IMR-90 (cell line): Measurements from ENCODE around the gene PMM2. TPM values are rescaled to one million over a fixed set of nuclear protein-coding genes. Genes with fewer than 3 reads are reported as not detected.

Experiments
- ATAC-seq: fragments of 200-7000 bp; cut with Tn5 transposase; 2 replicates; pipeline ENCODE4 v1.9.1; 2020; ENCODE audit warnings: low read depth, mild to moderate bottlenecking, moderate library complexity
- BruUV-seq: library from RNA; stranded (reverse); fragments of 400-500 nt; replicated peaks from 2 replicates; lab custom pipeline; 2021; lab: Mats Ljungman, UMichigan
- CTCF ChIA-PET: fragments of 300-600 bp; formaldehyde crosslinking; extraction: SDS; loops from one replicate; lab custom pipeline; 2021; ENCODE audit warnings: antibody characterized with exemption; lab: Yijun Ruan, JAX
- POLR2A ChIA-PET: fragments of 300-600 bp; sonication (Branson Sonifier 250); formaldehyde crosslinking; loops from one replicate; lab custom pipeline; 2022; ENCODE audit warnings: antibody characterized with exemption; ENCODE audit not compliant: unreplicated experiment; lab: Charles Lee
- DNase-seq: peaks from one replicate; pipeline ENCODE4 v3.0.0; 2013
- H2AFZ ChIP-seq: replicated peaks from 2 replicates; pipeline ENCODE3; 2013; ENCODE audit warnings: low read length, mild to moderate bottlenecking; ENCODE audit not compliant: poor library complexity
- H2AK5ac ChIP-seq: 2 replicates; pipeline ENCODE4 v1.6.1; 2013; ENCODE audit warnings: low read depth, low read length, inconsistent platforms
- H2AK9ac ChIP-seq: replicated peaks from 2 replicates; pipeline ENCODE3; 2013; ENCODE audit warnings: mild to moderate bottlenecking, low read depth, low read length, moderate library complexity; ENCODE audit not compliant: poor library complexity
- H2BK120ac ChIP-seq: 2 replicates; pipeline ENCODE4 v1.6.1; 2013; ENCODE audit warnings: low read depth, low read length, inconsistent platforms
- H2BK15ac ChIP-seq: 3 replicates; pipeline ENCODE4 v1.6.1; 2013; ENCODE audit warnings: low read depth, low read length, inconsistent platforms
- H2BK20ac ChIP-seq: 2 replicates; pipeline ENCODE4 v1.6.1; 2013; ENCODE audit warnings: low read depth, mild to moderate bottlenecking, inconsistent platforms, low read length, moderate library complexity
- H2BK5ac ChIP-seq: 2 replicates; pipeline ENCODE4 v1.6.1; 2013; ENCODE audit warnings: mild to moderate bottlenecking, low read depth, low read length, inconsistent platforms; ENCODE audit not compliant: poor library complexity, severe bottlenecking
- H3K14ac ChIP-seq: replicated peaks from 2 replicates; pipeline ENCODE4 v1.6.1; 2013; ENCODE audit warnings: low read depth, low read length, inconsistent platforms
- H3K18ac ChIP-seq: 2 replicates; pipeline ENCODE4 v1.6.1; 2013; ENCODE audit warnings: low read depth, low read length, control low read depth
- H3K23ac ChIP-seq: 2 replicates; pipeline ENCODE4 v1.6.1; 2013; ENCODE audit warnings: low read depth, low read length, inconsistent platforms
- H3K27ac ChIP-seq: 2 replicates; pipeline ENCODE4 v1.5.1; 2013; ENCODE audit warnings: mild to moderate bottlenecking, control low read depth, low read length; ENCODE audit not compliant: insufficient read depth
- H3K27me3 ChIP-seq: 2 replicates; pipeline ENCODE4 v1.6.1; 2013; ENCODE audit warnings: low read length; ENCODE audit not compliant: control insufficient read depth, insufficient read depth
- H3K36me3 ChIP-seq: 2 replicates; pipeline ENCODE4 v1.6.1; 2013; ENCODE audit warnings: low read length, mixed read lengths; ENCODE audit not compliant: control insufficient read depth, insufficient read depth
- H3K4ac ChIP-seq: 2 replicates; pipeline ENCODE4 v1.6.1; 2013; ENCODE audit warnings: low read depth, low read length, inconsistent platforms
- H3K4me1 ChIP-seq: 2 replicates; pipeline ENCODE4 v1.6.1; 2013; ENCODE audit warnings: low read length, mixed read lengths; ENCODE audit not compliant: control insufficient read depth, insufficient read depth
- H3K4me2 ChIP-seq: 2 replicates; pipeline ENCODE4 v1.6.1; 2013; ENCODE audit warnings: low read depth, mild to moderate bottlenecking, control low read depth, low read length, moderate library complexity
- H3K4me3 ChIP-seq: 2 replicates; pipeline ENCODE4 v1.5.1; 2013; ENCODE audit warnings: low read depth, mild to moderate bottlenecking, control low read depth, low read length, moderate library complexity; ENCODE audit not compliant: insufficient read depth
- H3K56ac ChIP-seq: 2 replicates; pipeline ENCODE4 v1.6.1; 2013; ENCODE audit warnings: low read length, inconsistent platforms; ENCODE audit not compliant: insufficient read depth; ENCODE audit errors: extremely low read depth
- H3K79me1 ChIP-seq, 2 experiments: 2 replicates each; pipeline ENCODE4 v1.6.1; 2013; ENCODE audit warnings: low read length in 2 of 2, inconsistent platforms in 1 of 2, low read depth in 1 of 2
- H3K9ac ChIP-seq: 2 replicates; pipeline ENCODE4 v1.6.1; 2013; ENCODE audit warnings: low read depth, low read length, control low read depth
- H3K9me1 ChIP-seq: 2 replicates; pipeline ENCODE4 v1.6.1; 2013; ENCODE audit warnings: low read length, inconsistent platforms; ENCODE audit not compliant: insufficient read depth
- H3K9me3 ChIP-seq: 2 replicates; pipeline ENCODE4 v1.6.1; 2013; ENCODE audit warnings: low read length; ENCODE audit not compliant: control insufficient read depth, insufficient read depth
- H4K20me1 ChIP-seq: 2 replicates; pipeline ENCODE4 v1.6.1; 2013; ENCODE audit warnings: low read length, inconsistent platforms; ENCODE audit not compliant: insufficient read depth
- H4K5ac ChIP-seq: 2 replicates; pipeline ENCODE4 v1.6.1; 2013; ENCODE audit warnings: mild to moderate bottlenecking, low read depth, low read length, control low read depth
- H4K8ac ChIP-seq, 2 experiments: 2 replicates each; pipeline ENCODE4 v1.6.1; 2013; ENCODE audit warnings: low read depth in 2 of 2, low read length in 2 of 2, control low read depth in 1 of 2, inconsistent platforms in 1 of 2
- H4K91ac ChIP-seq: 2 replicates; pipeline ENCODE4 v1.6.1; 2013; ENCODE audit warnings: low read depth, low read length, inconsistent platforms; ENCODE audit not compliant: insufficient read depth
- BHLHE40 ChIP-seq: fragments of 150-350 bp; IDR thresholded peaks from 2 replicates; pipeline ENCODE4 v1.6.1; 2016; ENCODE audit warnings: mild to moderate bottlenecking, low read depth, low read length
- ELK1 ChIP-seq: fragments of 150-350 bp; IDR thresholded peaks from 2 replicates; pipeline ENCODE4 v1.6.1; 2016; ENCODE audit warnings: low read depth, mild to moderate bottlenecking, low read length, moderate library complexity, borderline replicate concordance
- POLR2A ChIP-seq: IDR thresholded peaks from 2 replicates; pipeline ENCODE4 v1.6.1; 2012; ENCODE audit warnings: mild to moderate bottlenecking, low read depth, low read length
- RCOR1 ChIP-seq: IDR thresholded peaks from 2 replicates; pipeline ENCODE4 v1.6.1; 2012; ENCODE audit warnings: mild to moderate bottlenecking, low read length, improper control_type of control experiment; ENCODE audit not compliant: insufficient replicate concordance
- RFX5 ChIP-seq: IDR thresholded peaks from 2 replicates; pipeline ENCODE4 v1.8.0; 2012; ENCODE audit warnings: low read depth, mild to moderate bottlenecking, low read length, moderate library complexity
- WGBS, 2 experiments: methylation state at CpG; one replicate each; pipeline versions ENCODE4 v1.1.5 to v1.1.7; 2013; ENCODE audit warnings: missing lambda C conversion rate in 2 of 2; ENCODE audit not compliant: insufficient read length in 1 of 2; ENCODE audit errors: extremely low coverage in 2 of 2; 5-methylcytosine and 5-hydroxymethylcytosine counted together
- dilution Hi-C: fragments of 300-500 bp; cut with HindIII; formaldehyde crosslinking; loops from one replicate; pipeline ENCODE4 v1.14.3; 2018; ENCODE audit warnings: low sequenced_read_pairs; ENCODE audit not compliant: unreplicated experiment
- in situ Hi-C: fragments of 300-500 bp; cut with MboI; formaldehyde crosslinking; loops from 3 replicates; pipeline ENCODE4 v1.14.3; 2019; ENCODE audit warnings: low sequenced_read_pairs, inconsistent platforms, mixed read lengths
- intact Hi-C: fragments of 100-400 bp; cut with micrococcal nuclease; formaldehyde crosslinking; loops from 2 replicates; pipeline ENCODE4 v1.10.0; 2022
- polyA plus RNA-seq, 3 experiments: library from polyadenylated mRNA; depleted of rRNA; stranded (reverse); fragments of >200 nt; gene quantifications; 2 replicates each; pipeline ENCODE4 v1.2.3, GENCODE V29; 2012; ENCODE audit warnings: low replicate concordance in 1 of 3
- total RNA-seq: library from RNA; depleted of rRNA; stranded (reverse); fragments of >200 nt; gene quantifications from 2 replicates; pipeline ENCODE4 v1.2.3, GENCODE V29; 2012
- TF ChIP-seq, protein P1 (sequence below): conservative IDR thresholded peaks from 2 replicates; pipeline ENCODE4 v1.5.1; 2012; ENCODE audit warnings: mild to moderate bottlenecking, low read depth, low read length, improper control_type of control experiment

PMM2 gene
- total and polyA plus RNA-seq, 2 of the 4 experiments (the other 2 are of a cell fraction): 25.8 to 38.9 TPM

DNA sequence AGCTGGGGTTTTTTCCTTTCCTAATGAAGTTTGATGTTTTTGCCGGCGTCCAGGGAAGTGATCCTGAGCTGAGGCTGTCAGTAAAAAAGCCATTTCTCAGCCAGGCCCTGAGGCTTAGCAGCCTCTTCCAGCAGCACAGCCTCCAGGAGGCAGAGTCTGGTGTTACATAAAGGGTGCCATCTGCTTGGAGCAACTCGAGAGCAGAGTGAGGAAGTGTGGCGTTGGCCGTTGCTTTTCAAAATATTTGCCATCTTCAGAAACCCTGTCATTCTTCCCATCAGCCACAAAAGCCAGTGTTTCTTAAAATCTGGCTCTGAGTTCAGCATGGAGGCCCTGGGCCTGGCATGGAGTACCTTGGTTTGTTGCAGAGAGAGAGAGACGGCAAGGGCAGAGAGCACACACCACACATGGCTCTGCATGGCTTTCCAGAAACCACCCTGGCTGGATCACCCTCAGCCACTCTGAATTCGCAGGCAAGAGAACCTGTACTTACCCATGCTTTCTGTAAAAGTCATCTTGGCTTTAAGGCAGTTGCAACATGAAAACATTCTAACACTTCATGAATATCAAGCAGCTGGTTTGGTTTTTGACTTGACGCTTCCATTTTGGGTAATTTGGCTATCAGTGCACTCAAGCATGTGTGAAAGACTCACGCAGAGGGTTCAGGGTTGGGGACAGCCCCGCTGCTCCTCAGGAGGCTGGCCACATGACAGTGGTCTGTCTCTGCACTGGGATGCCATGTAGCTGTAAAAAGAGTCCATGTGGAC lies 21.0 kb downstream of the PMM2 start (continued):
- TF ChIP-seq BHLHE40: no peak

- Histone ChIP-seq H3K79me1 (peaks cover 28 to 57% of the 10 kb centered on the region in 2 experiments), H3K56ac (no peak overlapping the region), H3K14ac (no peak overlapping the region), H2AK5ac (no peak overlapping the region), H2BK20ac (no peak overlapping the region), H3K4me3 (no peak overlapping the region), H3K4me2 (no peak overlapping the region), H3K27me3 (no peaks in the 10 kb centered on the region), H4K20me1 (peaks cover 17% of the 10 kb centered on the region), H3K4me1 (peaks cover 2% of the 10 kb centered on the region; the same call in 1 of the 2 replicates), H3K9me3 (no peaks in the 10 kb centered on the region), H3K9ac (no peak overlapping the region), H4K8ac (no peak overlapping the region), H2BK5ac (no peak overlapping the region), H3K4ac (no peak overlapping the region), H3K23ac (no peak overlapping the region), H2AFZ (no peak overlapping the region), H3K36me3 (peaks cover 44% of the 10 kb centered on the region), H3K9me1 (peaks cover 9% of the 10 kb centered on the region; the same call in 1 of the 2 replicates), H2BK120ac (no peak overlapping the region), H3K27ac (no peak overlapping the region), H4K91ac (no peak overlapping the region), H3K18ac (no peak overlapping the region), H4K5ac (no peak overlapping the region), H2BK15ac (no peak overlapping the region), H2AK9ac (no peak overlapping the region)
- ATAC-seq (no peak), DNase-seq (no peak)
- no TSS peak for BruUV-seq
- in situ Hi-C loops (no loop called here), intact Hi-C loops (no loop called here), dilution Hi-C loops (no loop called here)
- WGBS, 2 experiments: no CpG with 5 or more reads among the region's 6 CpGs
- POLR2A ChIA-PET: no interaction called here
- TF ChIP-seq RFX5 (no peak), RCOR1 (no peak), ELK1 (no peak), POLR2A (no peak)
- TF ChIP-seq, protein P1, sequence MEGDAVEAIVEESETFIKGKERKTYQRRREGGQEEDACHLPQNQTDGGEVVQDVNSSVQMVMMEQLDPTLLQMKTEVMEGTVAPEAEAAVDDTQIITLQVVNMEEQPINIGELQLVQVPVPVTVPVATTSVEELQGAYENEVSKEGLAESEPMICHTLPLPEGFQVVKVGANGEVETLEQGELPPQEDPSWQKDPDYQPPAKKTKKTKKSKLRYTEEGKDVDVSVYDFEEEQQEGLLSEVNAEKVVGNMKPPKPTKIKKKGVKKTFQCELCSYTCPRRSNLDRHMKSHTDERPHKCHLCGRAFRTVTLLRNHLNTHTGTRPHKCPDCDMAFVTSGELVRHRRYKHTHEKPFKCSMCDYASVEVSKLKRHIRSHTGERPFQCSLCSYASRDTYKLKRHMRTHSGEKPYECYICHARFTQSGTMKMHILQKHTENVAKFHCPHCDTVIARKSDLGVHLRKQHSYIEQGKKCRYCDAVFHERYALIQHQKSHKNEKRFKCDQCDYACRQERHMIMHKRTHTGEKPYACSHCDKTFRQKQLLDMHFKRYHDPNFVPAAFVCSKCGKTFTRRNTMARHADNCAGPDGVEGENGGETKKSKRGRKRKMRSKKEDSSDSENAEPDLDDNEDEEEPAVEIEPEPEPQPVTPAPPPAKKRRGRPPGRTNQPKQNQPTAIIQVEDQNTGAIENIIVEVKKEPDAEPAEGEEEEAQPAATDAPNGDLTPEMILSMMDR: no peak
- CTCF ChIA-PET: interaction anchor here (0.6 kb wide), 1 partner anchor 1329 kb away, joined by 3 read pairs; no protein-coding TSS in a partner anchor
These were observed 21.9 kb downstream of the PMM2 start for GRCh38 chr16:8819411-8820034.
